HL-60 (cell line): ENCODE data around the gene MACO1.

Source experiments
- DNase-seq, 2 experiments: peaks; one replicate each; pipeline ENCODE4 v3.0.0-alpha.2; 2010 to 2020; ENCODE audit warnings: low read depth in 1 of 2, low spot score in 1 of 2
- H3K27ac ChIP-seq: fragments of 250-450 bp; sonication (Bioruptor Pico); replicated peaks from 2 replicates; pipeline ENCODE4 v1.5.1; 2020; ENCODE audit warnings: mild to moderate bottlenecking, moderate library complexity
- H3K27me3 ChIP-seq: fragments of 250-450 bp; sonication (Bioruptor Pico); 2 replicates; pipeline ENCODE4 v1.5.1; 2021; ENCODE audit warnings: mild to moderate bottlenecking, moderate library complexity; ENCODE audit not compliant: insufficient read depth, poor library complexity, severe bottlenecking
- H3K4me3 ChIP-seq: replicated peaks from 2 replicates; pipeline ENCODE4 v1.5.1; 2011; ENCODE audit warnings: mild to moderate bottlenecking, control low read depth, low read length; ENCODE audit not compliant: insufficient read depth
- CTCF ChIP-seq: IDR thresholded peaks from one replicate; pipeline ENCODE4 v1.5.1; 2011; ENCODE audit warnings: low read length, control low read depth, inconsistent platforms; ENCODE audit not compliant: insufficient read depth
- GABPA ChIP-seq: IDR thresholded peaks from 2 replicates; pipeline ENCODE4 v1.6.1; 2012; ENCODE audit warnings: low read depth
- POLR2AphosphoS5 ChIP-seq: IDR thresholded peaks from 2 replicates; pipeline ENCODE4 v1.6.1; 2012; ENCODE audit warnings: low read depth
- REST ChIP-seq: IDR thresholded peaks from 2 replicates; pipeline ENCODE4 v1.6.1; 2012; ENCODE audit warnings: low read depth; ENCODE audit not compliant: insufficient replicate concordance
- SPI1 ChIP-seq: IDR thresholded peaks from 2 replicates; pipeline ENCODE4 v1.6.1; 2012; ENCODE audit warnings: low read depth, mild to moderate bottlenecking, borderline replicate concordance

MACO1 gene

DNA sequence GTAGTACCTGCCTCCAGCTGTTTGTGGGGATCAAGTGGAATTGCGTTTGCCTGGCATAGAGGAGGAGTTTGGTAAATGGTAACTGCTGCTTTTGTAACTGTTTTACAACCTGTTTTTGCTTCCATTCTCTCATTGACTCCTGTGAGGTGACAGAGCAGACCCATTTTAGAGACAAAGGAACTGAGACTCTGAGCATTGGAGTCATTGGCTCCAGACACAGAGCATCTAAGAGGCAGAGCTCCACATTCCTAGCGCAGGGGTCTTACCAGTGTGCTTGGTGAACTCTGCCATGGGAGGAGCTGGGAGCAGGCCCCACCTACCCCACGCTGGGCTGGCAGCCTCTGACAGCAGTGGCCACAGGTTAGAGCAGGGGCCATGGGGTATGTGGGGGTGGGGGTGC lies 115.1 kb downstream of the MACO1 start:
- TF ChIP-seq CTCF: no peak
- TF ChIP-seq GABPA: no peak
- no peak for TF ChIP-seq REST
- TF ChIP-seq POLR2AphosphoS5: no peak
- no peak for TF ChIP-seq SPI1
- no peak for DNase-seq
- Histone ChIP-seq H3K4me3 (no peak overlapping the region), H3K27me3 (no peaks in the 10 kb centered on the region), H3K27ac (no peak overlapping the region)

DNA sequence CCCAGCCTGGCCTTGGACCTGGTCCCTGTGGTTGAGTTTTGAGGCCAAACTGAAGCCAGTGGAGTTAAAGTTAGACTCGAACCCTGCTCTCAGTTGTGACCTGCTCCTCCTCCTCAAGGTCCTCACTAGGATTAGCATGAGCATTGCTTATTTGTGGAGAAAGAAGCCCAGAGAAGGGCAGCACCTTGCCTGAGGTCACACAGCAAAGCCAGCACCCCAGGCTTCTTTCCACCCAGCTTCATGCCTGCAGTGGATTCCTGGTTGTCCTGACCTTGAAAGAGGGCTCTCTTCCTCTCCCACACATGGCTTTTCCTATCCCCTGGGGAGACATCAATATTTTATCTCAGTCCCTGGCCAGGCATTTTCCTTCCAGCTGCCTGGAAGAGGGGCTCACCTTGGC lies 115.5 kb downstream of the MACO1 start:
- TF ChIP-seq GABPA: no peak
- TF ChIP-seq CTCF: no peak
- no peak for TF ChIP-seq REST
- no peak for TF ChIP-seq POLR2AphosphoS5
- no peak for TF ChIP-seq SPI1
- Histone ChIP-seq H3K27me3 (no peaks in the 10 kb centered on the region), H3K27ac (no peak overlapping the region), H3K4me3 (no peak overlapping the region)
- DNase-seq: no peak

- TF ChIP-seq CTCF (no peak), GABPA (no peak)
- DNase-seq: no peak
- H3K4me3 ChIP-seq: no peak overlapping the region
- no peaks in the 10 kb centered on the region for H3K27me3 ChIP-seq
- peak overlapping the region; percentile 83 for H3K27ac ChIP-seq
Measured at GRCh38 chr1:25548601-25549000, 117.9 kb downstream of the MACO1 start.

DNA sequence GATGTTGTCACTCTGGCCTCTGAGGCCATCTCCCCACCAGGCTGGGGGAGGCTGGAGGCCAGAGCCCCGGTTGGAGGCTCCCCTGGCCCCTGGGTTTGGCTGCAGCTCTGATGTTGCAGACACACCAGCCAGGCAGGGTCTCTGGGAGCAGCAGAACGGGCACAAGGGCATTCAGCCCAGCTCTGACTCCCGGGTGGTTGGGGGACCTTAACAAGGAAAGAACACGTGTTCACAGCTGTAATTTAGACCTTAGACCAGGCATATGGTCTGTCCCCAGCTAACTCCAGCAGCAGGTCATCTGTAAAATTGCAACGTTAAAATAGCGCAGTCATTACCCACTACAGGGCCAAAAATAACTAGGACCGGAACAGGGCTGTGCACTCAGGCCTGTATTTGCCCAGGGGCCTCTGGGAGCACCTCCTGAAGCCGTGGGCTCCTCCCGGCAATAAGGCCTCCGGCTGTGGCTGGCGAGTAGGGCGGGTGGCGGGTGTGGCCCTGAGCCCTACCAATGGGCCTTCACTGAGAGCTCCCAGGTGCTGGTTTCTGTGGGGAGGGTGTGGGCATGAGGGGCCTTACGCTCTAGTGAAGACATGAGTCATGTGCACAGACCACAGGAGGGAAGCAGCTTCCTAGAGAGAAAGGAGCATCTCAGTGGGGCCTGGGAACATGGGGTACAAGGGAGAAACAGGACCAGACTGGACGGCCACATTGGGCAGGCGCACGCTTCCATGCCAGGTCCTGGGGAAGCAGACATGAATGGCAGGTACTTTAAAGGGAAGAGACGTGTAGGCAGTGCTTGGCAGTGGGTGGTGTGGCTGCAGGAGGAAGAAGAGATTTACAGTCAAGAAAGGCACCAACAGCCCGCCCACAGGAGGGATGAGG lies 118.8 kb downstream of the MACO1 start:
- Histone ChIP-seq H3K4me3 (no peak overlapping the region), H3K27ac (peak overlapping the region; percentile 83), H3K27me3 (no peaks in the 10 kb centered on the region)
- TF ChIP-seq GABPA: no peak
- TF ChIP-seq SPI1: no peak; the same call in 1 of the 2 replicates
- peak; percentile 94 to 96 for DNase-seq
